ENCODE measurements around the gene SLC15A3.

Gene SLC15A3

GRCh38 chr11:60992842-60993409, 41.0 kb upstream of the SLC15A3 start:
- FAIRE-seq (no peak), DNase-seq (ENCODE audit: insufficient read length, low spot score) (no peak)
- TF ChIP-seq CTCF (IDR thresholded peaks at IDR 0.05; ENCODE audit: insufficient read depth, missing control alignments): no peak

DNA sequence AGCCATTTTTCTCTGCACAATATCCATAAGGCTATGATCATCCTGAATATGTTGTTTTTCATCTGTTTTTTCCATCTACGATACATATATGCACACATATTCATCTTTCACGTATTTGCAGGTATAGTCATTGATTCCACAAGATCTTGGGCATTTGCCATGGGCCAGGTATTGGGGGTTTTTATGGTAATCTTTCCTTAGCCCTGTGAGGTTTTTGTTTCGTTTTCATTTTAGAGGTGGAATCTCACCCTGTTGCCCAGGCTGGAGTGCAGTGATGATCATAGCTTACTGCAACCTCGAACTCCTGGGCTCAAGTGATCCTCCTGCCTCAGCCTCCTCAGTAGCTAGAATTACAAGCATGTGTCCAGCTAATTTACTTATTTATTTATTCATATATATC, 39.5 kb upstream of the SLC15A3 start:
- no peak for TF ChIP-seq CTCF (IDR thresholded peaks at IDR 0.05; ENCODE audit: insufficient read depth, missing control alignments)
- no peak for DNase-seq (ENCODE audit: insufficient read length, low spot score)
- FAIRE-seq: no peak

DNA sequence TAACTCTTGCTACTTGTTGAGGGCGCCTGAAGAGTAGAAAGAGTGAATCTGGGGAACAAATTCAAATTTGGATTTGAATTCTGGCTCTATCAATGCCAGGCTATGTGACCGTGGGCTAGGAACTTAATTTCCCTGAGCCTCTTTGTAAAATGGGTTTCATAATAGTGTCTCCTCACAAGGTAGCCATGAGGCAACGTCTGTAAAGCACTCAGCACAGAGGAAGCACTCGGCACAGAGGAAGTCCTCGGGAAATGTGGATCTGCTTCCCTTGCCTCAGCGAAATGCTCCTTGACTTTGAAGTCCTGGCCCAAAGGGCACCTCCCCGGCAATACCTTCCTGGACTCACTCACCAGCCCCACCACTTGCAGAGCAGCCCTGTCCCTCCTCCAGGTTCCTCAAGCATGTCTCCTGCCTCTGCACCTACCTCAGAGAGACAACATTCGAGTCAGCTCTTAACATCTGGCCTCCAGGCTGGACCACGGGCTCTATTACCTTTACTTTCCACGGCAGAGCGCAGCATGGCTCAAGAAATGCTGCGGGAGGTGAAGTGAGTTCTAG, 37.2 kb upstream of the SLC15A3 start:
- FAIRE-seq (no peak), DNase-seq (ENCODE audit: insufficient read length, low spot score) (no peak)
- TF ChIP-seq CTCF (IDR thresholded peaks at IDR 0.05; ENCODE audit: insufficient read depth, missing control alignments): no peak

DNA sequence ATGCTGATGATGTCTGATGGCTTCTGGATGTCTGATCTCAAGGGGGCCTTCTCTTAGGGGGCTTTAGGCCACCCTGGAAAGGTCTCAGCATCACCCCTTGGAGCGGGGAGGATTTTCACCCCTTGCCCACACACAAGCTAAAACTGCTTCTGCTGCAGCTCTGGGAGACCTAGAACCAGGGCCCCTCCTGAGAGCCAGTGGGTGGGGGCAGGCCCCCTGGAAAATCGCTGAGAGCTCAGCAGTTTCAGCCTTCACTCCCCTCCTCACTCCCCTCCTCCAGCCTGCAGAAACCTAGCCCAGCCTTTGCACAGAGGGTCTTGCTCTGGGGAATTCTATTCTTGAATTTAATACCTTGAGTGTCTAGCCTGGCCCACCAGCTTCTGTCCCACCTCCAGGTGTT, 36.7 kb upstream of the SLC15A3 start:
- no peak for DNase-seq (ENCODE audit: insufficient read length, low spot score)
- no peak for FAIRE-seq
- no peak for TF ChIP-seq CTCF (IDR thresholded peaks at IDR 0.05; ENCODE audit: insufficient read depth, missing control alignments)

DNA sequence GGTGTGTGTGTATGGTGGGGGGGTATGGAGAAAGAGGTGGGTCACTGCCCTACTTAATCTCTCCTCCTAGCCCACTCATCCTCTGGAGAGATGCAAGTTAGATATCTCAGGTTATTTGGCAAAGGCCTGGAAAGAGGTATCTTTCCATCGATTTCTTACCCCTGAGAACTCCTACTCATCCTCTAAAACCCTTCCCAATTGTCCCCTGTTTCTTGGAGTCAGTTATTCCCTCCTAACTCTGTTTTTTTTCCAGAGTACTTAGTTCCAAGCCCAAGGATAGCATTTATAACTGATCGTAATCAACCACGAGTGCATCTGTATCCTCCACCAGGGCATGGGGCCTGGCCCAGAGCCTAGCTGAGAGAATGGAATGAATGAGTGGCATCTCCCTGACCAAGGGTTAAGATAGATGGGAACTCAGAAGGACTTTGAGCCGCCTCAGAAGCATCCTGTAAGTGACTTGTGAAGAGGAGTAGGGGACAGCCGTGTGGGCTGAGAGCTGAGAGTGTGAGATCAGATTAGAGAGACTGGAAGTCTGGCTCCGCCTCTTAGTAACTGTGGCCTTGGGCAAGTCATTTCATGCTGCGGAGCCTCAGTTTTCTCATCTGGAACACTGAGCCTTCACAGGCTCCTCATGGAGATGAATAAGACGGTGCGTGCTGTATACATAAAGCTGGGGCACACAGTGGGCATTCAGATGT, 35.8 kb upstream of the SLC15A3 start:
- FAIRE-seq (no peak), DNase-seq (ENCODE audit: insufficient read length, low spot score) (no peak)
- TF ChIP-seq CTCF (IDR thresholded peaks at IDR 0.05; ENCODE audit: insufficient read depth, missing control alignments): no peak

DNA sequence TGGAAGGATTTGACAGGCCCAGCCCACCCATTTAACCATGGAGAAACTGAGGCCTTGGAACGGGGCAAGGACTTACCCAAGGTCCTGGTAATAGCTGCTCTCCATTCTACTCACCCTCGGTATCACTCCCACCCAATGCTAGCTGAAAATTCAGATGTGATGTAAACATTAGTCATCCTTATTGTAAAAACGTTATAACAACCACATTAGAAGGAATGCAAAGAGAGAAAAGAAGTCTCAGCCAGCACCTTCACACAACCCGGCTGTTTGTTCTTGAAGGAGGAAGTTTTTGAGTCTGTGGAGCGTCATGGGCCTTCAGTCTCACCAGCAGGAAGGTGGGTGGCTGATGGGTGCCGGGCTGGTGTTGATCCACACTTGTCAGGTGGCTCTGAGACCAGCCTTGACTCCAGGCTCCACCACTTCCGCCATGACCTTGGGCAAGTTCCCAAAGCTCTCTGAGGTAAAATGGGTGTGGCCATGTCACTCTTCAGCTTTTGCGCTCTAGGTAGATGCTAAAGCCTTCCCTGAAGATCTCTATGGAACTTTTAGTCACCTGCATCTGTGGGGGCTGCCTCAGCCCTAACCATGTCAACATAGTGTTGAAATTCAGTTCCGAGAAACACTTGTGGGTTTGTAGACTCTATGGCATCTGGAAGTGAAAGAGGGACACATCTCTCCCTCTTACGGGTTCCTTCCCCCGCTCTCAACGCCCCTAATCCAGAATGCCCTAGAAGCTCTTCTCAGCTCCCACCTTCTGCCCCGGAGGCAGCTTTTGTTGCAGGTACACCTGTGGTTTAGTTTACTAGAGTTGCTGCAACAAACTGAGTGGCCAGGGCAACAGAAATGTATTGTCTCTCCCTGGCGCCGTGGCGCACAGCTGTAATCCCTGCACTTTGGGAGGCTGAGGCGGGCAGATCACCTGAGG, 34.3 kb upstream of the SLC15A3 start:
- no peak for TF ChIP-seq CTCF (IDR thresholded peaks at IDR 0.05; ENCODE audit: insufficient read depth, missing control alignments)
- FAIRE-seq (no peak), DNase-seq (ENCODE audit: insufficient read length, low spot score) (no peak)
